Measurements from ENCODE around the gene ABHD16A. TPM values are rescaled to one million over a fixed set of nuclear protein-coding genes. Genes with fewer than 3 reads are reported as not detected.

ABHD16A gene
- total RNA-seq, 4 donors from 2014 or later = 44.1 to 92.6 (median 63.1) TPM

GRCh38 chr6:31721351-31722020, 18.4 kb upstream of the ABHD16A start, which contains the start of gene LY6G6C:
TSS of gene LY6G6C (minus strand) at chr6:31721746. CDS start at chr6:31721679, 67 bp downstream.
- H3K4me1 ChIP-seq = no peaks in the 10 kb centered on the region
- H3K9me3 ChIP-seq = no peaks in the 10 kb centered on the region
- H3K4me3 ChIP-seq = no peak within 1 kb of the TSS
- TF ChIP-seq POLR2A (IDR thresholded peaks at IDR 0.05) = no peak
- no peak for TF ChIP-seq CTCF (IDR thresholded peaks at IDR 0.05)
- H3K27me3 ChIP-seq = no peaks in the 10 kb centered on the region
- H3K36me3 ChIP-seq = peaks cover 0 to 4% (median 0%) of the 10 kb centered on the region in 3 donors
- no peak for DNase-seq
- no peak within 1 kb of the TSS for H3K27ac ChIP-seq

GRCh38 chr6:31720196-31720770, 17.2 kb upstream of the ABHD16A start:
- Histone ChIP-seq H3K27ac (no peak overlapping the region), H3K27me3 (no peaks in the 10 kb centered on the region), H3K36me3 (no peaks in the 10 kb centered on the region), H3K9me3 (no peaks in the 10 kb centered on the region), H3K4me1 (no peaks in the 10 kb centered on the region), H3K4me3 (no peak overlapping the region)
- no peak for DNase-seq
- TF ChIP-seq POLR2A (IDR thresholded peaks at IDR 0.05) (no peak), CTCF (IDR thresholded peaks at IDR 0.05) (no peak)

- DNase-seq = no peak
- Histone ChIP-seq H3K27ac (no peak overlapping the region), H3K27me3 (no peaks in the 10 kb centered on the region), H3K4me1 (peaks cover 0 to under 1% (median 0%) of the 10 kb centered on the region in 4 donors), H3K9me3 (no peaks in the 10 kb centered on the region), H3K36me3 (no peaks in the 10 kb centered on the region), H3K4me3 (no peak overlapping the region)
- TF ChIP-seq CTCF (IDR thresholded peaks at IDR 0.05) = no peak
- no peak for TF ChIP-seq POLR2A (IDR thresholded peaks at IDR 0.05)
These were observed 15.9 kb upstream of the ABHD16A start for GRCh38 chr6:31719001-31719400.

GRCh38 chr6:31718265-31718664, 15.1 kb upstream of the ABHD16A start:
- DNase-seq = no peak
- H3K27ac ChIP-seq = no peak overlapping the region
- no peaks in the 10 kb centered on the region for H3K27me3 ChIP-seq
- peaks cover 0 to 8% (median 1%) of the 10 kb centered on the region in 4 donors for H3K4me1 ChIP-seq
- H3K9me3 ChIP-seq = no peaks in the 10 kb centered on the region
- no peaks in the 10 kb centered on the region for H3K36me3 ChIP-seq
- H3K4me3 ChIP-seq = no peak overlapping the region
- TF ChIP-seq POLR2A (IDR thresholded peaks at IDR 0.05) (no peak), CTCF (IDR thresholded peaks at IDR 0.05) (no peak)

- DNase-seq = no peak
- Histone ChIP-seq H3K4me3 (no peak overlapping the region), H3K27ac (peak overlapping the region in 1 of 4 donors; percentile 39)
These were observed 14.5 kb upstream of the ABHD16A start for GRCh38 chr6:31717499-31718222.

More at GRCh38 chr6:31717499-31718222, 14.5 kb upstream of the ABHD16A start:
- Histone ChIP-seq H3K27me3 (no peaks in the 10 kb centered on the region), H3K4me1 (peaks cover 0 to 8% (median 1%) of the 10 kb centered on the region in 4 donors), H3K9me3 (no peaks in the 10 kb centered on the region), H3K36me3 (no peaks in the 10 kb centered on the region)
- TF ChIP-seq POLR2A (IDR thresholded peaks at IDR 0.05) = no peak
- TF ChIP-seq CTCF (IDR thresholded peaks at IDR 0.05) = no peak

Measured in Peyer's patch (tissue), 4 donors.